Embryonic facial prominence (tissue), 1 donor: ENCODE results near the gene GTF3C1.
"Not testable (repeated sequence)": the region's sequence is repeated elsewhere in the genome, so short reads cannot be mapped to it uniquely, and the experiment has no call there.

Experiments used
- DNase-seq: peaks from one replicate; pipeline ENCODE4 v3.0.0-alpha.2; 2016; ENCODE audit errors: extremely low spot score

The GTF3C1 gene, protein sequence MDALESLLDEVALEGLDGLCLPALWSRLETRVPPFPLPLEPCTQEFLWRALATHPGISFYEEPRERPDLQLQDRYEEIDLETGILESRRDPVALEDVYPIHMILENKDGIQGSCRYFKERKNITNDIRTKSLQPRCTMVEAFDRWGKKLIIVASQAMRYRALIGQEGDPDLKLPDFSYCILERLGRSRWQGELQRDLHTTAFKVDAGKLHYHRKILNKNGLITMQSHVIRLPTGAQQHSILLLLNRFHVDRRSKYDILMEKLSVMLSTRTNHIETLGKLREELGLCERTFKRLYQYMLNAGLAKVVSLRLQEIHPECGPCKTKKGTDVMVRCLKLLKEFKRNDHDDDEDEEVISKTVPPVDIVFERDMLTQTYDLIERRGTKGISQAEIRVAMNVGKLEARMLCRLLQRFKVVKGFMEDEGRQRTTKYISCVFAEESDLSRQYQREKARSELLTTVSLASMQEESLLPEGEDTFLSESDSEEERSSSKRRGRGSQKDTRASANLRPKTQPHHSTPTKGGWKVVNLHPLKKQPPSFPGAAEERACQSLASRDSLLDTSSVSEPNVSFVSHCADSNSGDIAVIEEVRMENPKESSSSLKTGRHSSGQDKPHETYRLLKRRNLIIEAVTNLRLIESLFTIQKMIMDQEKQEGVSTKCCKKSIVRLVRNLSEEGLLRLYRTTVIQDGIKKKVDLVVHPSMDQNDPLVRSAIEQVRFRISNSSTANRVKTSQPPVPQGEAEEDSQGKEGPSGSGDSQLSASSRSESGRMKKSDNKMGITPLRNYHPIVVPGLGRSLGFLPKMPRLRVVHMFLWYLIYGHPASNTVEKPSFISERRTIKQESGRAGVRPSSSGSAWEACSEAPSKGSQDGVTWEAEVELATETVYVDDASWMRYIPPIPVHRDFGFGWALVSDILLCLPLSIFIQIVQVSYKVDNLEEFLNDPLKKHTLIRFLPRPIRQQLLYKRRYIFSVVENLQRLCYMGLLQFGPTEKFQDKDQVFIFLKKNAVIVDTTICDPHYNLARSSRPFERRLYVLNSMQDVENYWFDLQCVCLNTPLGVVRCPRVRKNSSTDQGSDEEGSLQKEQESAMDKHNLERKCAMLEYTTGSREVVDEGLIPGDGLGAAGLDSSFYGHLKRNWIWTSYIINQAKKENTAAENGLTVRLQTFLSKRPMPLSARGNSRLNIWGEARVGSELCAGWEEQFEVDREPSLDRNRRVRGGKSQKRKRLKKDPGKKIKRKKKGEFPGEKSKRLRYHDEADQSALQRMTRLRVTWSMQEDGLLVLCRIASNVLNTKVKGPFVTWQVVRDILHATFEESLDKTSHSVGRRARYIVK (N-terminal part only)

DNA sequence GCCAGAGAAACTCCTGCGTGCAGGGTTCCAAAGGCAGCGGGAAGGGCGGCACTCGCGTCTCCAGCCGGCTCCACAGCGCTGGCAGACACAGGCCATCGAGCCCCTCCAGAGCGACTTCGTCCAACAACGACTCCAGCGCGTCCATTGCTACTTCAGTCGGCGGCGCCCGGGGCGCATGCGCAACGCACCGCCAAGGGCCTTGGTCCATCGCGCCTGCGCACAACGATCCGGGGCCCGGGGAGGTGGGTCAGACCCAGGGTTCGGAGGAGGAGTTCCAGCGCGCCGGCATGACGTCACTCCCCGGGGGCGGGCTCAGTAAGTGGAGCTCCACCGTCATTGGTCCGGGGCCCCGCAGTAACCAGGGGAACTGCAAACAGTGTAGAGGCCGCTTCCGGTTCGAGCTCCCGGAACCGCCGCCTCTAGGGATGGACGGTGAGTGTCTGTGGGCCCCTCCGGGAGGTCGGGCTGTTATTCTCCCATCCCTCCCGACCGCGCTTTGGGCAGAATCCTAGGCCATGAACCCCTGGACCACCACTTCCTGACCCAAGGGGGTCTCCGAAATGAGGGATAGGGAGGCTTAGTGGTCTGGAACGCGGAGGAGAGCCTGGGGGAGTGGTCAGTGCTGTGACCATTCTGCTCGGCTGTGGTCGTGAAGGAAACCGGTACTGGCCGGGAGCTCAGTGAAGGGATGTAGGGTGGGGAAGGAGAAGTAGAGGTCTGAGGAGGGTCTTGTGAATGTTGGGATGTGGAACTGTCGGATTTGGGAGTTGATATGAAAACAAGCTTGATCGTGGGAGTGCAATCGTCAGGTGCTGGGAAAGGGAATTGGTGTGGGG is at the start of gene GTF3C1, which contains the start of gene KATNIP:
TSS of gene GTF3C1 (minus strand) at position 168 of the 836 bp plus-strand sequence. CDS start at position 145, 23 bp downstream.
TSS of gene KATNIP (plus strand) at position 399 of the 836 bp plus-strand sequence. CDS start at position 426, 27 bp downstream.
- DNase-seq, result peak; percentile 98

DNA sequence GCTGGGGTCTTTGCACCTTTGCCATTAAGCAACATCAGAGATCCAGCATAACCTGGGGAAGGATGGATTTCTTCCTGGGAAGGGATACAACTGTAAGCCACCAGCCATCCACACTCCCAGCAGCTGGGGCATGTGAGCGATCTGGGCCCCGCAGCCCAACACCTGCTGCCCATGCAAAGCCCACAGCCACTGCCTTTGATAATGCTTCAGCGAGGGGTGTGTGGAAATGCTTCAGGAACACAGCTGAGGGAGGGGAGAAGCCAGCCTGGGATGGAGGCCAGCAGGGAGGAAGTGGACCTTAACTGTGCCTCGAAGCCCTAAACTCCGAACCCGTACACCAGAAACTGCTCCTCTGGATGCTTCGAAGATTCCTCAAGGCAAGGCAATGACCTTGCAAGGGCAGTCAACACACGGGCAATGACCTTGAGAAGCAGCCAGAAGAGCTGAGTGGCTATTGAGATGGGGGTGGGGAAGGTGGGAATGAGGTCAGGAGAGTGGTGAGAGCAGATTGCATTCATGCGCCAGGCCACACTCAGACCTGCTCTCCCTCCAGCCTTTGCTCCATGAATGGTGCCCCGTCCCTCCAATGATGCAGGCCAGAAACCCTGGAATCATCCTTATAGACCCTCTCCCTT is 49.3 kb upstream of the GTF3C1 start:
- DNase-seq, result no peak

DNA sequence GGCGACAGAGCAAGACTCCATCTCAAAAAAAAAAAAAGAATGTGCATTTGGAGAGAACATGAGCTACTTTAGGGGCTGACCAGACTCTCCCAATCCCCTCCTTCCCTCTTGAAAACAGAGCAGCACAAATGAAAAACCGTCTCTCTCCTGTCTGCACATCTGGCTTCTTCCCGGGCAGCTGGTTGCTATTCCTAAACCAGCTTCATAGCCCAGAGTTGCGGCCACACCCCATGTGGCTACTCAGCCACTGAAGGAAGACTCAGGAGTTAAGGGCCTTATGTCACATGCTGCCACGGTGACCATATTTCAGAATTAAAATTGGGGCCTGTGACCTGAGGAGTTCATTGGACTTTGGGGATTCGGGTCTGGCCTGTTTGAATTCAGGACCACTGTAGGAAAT is 48.5 kb upstream of the GTF3C1 start:
- DNase-seq, result no peak

DNA sequence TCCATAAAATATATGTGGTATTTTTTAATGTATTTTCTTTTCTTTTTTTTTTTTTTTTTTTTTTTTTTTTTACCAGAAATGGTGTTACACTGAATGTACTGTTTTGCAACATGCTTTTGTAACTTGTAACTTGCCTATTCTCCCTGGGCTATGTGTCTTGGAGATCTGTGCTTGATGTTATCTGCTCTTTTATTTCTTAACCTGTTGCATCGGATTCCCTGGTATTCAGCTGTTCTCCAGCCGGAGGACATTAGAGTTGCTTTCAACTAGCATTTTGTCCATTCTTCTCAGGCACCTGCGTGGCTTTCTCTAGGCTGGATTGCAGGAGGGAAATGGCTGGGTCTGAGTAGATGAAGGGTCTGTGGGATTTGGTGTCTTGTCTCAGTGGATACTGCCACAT is 47.6 kb upstream of the GTF3C1 start:
- no peak for DNase-seq

DNA sequence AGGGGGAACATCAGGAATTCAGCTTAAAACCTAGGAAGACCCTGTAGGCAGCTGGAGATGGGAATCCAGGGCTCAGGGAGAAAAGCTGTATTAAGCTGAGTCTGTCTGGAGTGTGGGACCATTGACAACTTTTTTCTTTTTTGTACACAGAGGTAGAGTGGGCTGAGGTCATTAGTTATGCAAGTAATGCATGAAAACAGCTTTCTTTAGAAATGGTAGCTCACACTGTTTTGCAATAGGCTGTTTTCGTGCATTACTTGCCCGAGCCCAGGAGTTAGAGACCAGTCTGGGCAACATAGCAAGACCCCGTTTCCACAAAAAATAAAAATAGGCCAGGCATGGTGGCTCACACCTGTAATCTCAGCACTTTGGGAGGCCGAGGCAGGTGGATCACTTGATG is 46.7 kb upstream of the GTF3C1 start:
- DNase-seq, result no peak

DNA sequence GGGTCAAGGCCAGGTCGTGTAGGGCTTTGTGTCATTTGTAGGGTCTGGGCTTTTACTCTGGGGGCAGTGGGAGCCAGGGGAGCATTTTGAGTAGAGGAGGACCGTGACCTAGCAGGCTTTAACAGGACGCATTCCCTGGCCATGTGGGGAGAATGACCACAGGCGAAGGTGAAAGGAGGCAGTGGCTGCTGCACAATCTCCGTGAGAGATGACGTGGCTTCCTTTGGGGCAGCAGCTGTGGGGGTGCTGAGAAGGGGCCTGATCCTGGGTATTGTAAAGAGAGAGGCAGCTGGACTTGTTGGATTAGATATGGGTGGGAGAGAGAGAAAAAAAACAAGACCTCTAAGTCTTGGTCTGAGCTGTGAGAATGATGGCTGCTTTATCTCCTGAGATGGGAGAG is 46.3 kb upstream of the GTF3C1 start:
- DNase-seq, result no peak

DNA sequence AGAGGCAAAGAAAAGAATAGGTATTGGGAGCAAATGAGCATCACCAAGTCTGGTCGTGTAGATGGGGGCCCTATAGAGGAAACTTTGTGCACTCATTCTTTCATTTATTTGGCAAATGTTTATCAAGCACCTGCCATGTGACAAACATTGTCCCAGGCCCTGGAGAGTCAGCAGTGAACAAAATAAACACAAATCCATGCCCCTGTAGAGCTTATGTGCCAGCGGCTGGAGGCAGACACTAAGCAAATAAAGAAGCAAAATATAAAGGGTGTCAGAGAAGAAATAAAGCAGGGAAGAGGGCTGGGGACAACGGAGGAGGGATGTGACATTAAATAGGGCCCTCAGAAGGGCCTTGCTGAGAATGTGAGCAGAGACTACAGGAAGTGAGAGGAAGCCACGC is 45.8 kb upstream of the GTF3C1 start:
- no peak for DNase-seq

DNA sequence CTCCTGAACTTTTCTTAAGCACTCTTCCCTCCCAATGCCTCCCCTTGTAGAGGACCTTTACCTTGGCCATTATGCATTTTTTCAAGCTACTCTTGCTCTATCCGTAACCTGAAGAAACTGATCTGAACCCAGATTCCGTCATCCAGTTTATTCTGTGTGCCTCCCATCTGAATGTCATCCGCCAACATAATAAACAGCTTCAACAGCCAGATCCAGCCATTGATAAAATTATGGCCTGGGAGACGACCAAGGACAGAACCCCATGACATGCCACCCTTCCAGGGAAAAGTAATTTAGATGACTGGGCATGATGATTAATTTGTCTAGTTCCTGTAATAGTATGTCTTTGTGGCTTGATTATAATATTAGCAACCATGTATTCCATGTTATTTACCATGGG is 42.1 kb upstream of the GTF3C1 start:
- no peak for DNase-seq

DNA sequence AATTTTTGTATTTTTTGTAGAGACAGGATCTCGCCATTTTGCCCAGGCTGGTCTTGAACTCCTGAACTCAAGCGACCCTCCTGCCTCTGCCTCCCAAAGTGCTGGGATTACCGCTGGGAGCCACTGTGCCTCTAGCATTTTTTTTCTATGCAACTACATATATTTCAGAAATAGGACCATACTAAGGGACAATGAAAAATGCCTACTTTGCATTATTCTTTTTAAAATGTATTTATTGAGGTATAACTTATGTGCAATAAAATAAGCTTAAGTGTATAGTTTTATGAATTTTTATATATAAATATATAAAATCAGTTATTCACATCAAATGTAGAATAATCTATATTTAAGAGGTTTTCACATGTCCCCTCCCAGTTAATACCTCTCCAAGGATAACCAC is 38.3 kb upstream of the GTF3C1 start:
- DNase-seq, result no peak

DNA sequence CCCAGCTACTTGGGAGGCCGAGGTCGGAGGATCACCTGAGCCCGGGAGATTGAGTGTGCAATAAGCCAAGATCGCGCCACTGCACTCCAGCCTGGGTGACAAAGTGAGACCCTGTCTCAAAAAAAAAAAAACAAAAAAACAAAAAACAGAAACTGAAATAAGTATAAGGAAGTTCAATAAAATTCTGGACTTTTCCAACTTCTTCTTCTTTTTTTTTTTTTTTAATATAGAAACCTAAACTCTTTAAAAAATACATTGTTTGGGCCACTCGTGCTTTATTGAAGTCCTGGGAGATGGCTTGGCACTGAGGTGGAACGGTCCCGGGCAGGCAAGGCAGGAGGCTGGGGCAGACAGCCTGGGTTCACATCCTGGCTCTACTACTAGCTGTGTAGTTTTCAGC is 37.0 kb upstream of the GTF3C1 start:
- DNase-seq, result no peak

DNA sequence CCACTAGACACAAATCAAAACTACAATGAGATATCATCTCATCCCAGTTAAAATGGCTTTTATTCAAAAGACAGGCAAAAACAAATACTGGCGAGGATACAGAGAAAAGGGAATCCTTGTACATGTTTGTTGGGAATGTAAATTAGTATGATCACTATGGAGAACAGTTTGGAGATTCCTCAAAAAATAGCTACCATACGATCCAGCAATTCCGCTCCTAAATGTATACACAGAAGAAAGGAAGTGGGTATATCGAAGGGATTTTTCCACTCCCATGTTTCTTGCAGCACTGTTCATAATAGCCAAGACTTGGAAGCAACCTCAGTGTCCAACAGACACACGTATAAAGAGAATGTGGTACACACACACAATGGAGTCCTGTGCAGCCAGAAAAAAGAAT is 35.5 kb upstream of the GTF3C1 start:
- DNase-seq, result no peak

DNA sequence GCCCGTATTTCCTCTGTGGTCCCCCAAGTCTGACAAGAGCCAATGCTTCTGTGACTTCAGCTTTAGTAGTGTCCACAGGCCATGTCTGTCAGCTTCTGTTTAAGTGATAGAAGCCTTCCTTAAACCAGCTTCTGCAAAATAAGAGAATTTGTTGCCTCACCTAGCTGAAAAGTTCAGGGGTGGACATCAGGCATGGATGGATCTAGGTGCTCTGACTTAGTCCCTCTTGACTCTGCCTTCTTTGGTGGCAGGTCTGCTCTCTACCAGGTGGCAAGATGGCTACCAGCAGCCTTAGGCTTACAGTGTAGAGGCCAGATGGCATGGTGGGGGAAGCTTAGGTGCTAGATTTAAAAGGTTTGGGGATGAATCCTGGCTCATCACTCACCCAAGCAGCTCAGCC is 33.9 kb upstream of the GTF3C1 start:
- DNase-seq, result no peak

DNA sequence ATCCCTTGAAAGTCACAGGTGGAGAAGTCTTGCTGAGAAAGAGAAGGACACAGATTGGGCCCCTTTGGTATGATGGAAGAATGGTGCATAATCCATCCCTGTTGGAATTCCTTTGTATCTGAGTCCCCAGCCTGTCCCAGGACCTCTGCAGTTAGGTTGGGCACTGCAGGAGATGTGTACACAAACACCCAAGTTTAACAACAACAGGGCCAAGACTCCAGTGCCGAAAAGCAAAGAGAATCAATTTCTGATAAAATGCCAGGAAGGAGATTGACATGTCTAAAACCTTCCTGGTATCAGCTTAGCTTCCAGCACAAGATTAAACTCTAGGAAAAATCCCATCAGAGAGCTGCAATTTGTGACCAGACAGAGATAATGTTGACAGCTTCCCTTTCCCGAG is 33.2 kb upstream of the GTF3C1 start:
- no peak for DNase-seq

DNA sequence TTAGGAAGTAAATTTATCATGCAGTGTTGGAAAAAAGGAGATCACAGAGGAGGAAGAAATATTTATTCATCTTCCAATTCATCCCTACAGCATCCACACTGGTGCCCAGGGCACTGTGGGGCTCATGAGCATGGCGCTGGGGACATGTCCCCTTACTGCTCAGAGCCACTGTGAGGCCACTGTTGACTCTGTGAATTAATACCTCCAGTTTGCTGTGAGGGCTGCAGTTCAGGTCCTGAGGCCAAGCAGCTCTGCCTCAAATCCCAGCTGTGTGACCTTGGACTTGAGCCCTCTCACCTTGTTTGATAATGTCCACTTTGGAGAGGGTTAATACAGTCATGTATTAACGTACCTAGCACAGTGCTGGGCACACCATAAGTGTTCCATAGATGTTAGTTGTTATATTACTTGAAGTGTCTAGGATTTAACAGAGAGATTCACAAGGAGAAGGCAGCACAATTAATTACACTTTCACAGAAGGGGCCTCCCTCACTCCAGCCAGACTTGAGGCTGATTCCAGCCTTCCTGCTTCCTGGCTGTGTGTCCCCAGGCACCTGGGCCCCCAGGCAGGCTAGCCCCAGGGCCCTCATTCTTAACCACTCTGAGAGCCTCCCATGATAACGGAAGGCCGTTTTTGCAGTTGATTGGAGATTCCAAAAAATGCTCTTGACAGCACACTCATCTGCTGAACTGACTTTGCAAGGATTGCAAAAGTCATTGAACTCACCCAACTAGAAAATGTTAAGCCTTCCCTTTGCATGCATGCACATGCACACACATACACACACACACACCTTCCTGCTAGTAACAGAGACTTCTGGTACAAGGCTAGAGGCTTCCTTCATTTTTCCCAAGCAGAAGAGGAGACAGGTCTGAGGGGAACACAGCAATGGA is 29.6 kb upstream of the GTF3C1 start:
- no peak for DNase-seq

DNA sequence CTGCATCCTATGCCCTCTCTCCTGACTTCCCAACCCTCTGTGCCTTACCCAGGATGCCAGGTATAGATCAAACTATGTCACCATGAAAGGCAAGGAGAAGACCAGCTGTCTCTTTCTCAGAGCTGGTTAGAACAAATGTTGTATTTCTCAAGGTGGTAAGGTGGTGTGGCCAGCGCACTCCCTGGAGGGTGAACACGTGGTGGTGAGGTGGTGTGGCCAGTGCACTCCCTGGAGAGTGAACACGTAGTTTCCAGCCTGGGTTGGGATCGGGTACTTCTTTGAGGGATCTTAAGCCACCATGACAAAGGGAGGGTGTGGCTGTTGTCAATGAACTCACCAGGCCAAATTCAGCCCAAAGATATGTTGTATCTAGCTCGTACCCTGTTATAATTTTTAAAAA is 27.0 kb upstream of the GTF3C1 start:
- DNase-seq, result no peak

DNA sequence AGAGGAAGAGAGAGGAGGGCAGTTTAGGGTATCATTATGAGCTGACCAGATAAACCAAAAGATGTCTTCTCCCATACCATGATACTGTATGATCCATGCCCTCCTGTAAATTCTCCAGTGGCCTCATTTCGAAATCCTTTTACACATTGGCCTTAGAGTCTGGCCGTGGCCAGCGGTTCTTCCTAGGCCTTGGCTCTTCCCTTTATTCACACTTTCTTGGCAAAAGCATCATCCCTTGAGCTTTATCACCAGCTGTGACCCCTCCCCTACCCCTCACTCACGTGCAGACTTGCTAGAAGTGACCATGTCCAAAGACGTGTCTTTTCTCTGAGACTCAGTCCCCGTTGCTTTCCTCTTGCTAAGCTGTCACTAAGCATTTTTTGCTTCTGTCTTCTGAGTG is 23.0 kb upstream of the GTF3C1 start:
- no peak for DNase-seq

DNA sequence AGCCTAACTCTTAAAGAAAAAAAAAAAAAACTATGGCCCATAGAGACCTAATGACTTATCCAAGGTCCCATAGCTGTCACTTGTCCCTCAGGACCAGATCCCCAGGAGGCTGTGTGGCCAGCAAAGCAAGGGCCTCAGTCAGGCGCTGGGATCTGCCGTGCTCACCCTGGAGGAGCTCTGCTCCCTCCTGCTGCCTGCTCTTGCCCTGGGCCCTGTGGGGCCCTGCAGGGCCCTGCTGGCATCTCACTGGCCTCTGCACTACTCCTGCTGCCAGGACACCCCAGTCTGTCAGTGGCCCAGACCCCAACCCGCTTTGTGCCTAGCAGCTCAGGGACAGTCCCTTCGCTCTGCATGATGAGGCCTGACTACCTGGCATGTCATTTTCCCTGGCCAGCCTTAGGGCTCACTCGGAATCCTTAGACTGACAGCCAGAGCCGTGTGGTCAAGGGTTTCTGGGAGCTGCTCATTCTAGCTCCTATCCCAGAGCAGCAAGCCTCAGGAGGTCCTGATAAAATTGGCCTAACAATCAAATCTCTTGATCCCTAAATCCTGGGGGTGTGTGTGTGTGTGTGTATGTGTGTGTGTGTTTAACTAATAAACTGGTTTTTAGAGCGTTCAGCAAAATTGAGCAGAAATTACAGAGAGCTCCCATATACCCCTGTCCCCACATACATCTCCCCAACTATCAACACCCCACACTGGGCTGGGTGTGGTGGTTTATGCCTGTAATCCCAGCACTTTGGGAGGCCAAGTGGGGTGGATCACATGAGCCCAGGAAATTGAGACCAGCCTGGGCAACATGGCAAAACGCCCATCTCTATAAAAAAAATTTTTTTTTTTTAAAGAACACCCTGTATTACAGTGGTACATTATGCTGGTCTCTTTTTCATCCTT is 22.0 kb upstream of the GTF3C1 start:
- no peak for DNase-seq

DNA sequence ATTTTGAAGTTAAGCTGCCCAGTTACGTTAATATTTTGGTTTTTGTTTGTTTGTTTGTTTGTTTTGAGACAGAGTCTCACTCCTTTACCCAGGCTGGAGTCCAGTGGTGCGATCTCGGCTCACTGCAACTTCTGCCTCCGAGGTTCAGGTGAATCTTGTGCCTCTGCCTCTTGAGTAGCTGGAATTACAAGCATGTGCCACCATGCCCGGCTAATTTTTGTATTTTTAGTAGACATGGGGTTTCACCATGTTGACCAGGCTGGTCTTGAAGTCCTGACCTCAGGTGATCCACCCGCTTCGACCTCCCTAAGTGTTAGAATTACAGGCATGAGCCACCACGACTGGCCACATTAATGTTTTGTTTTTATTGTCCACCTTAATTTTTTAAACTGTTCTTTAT is 21.3 kb upstream of the GTF3C1 start:
- DNase-seq, result not testable (repeated sequence)
